DMS53 treated with DMSO at 0.1 percent for 48 hours (cell line): ENCODE results near the gene MIA2.
"Not testable (repeated sequence)": the region's sequence is repeated elsewhere in the genome, so short reads cannot be mapped to it uniquely, and the experiment has no call there.

ENCODE experiments used
- DNase-seq: peaks from one replicate; lab custom pipeline; 2025; ENCODE audit not compliant: unreplicated experiment; lab: John Stamatoyannopoulos, UW

Gene MIA2

DNA sequence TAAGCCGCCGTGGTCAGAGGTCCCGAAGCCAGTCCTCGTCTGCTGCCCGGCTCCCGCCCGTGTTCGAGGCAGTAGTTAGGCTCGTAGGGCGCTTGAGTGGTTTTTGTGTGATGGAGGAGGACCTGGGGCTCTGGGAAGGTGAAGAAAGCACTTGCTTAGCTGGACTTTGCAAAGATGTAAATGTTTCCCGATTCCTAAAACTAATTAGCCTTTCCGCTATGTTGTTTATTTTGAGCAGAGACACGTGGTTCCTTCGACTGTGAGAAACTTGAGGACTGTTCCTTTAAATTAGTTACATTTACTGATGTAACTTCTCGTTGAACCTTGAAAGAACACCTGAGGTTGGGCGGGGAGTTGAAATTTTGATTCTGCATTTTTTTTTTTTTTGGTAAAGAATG is 33.9 kb downstream of the MIA2 start:
- DNase-seq: no peak

DNA sequence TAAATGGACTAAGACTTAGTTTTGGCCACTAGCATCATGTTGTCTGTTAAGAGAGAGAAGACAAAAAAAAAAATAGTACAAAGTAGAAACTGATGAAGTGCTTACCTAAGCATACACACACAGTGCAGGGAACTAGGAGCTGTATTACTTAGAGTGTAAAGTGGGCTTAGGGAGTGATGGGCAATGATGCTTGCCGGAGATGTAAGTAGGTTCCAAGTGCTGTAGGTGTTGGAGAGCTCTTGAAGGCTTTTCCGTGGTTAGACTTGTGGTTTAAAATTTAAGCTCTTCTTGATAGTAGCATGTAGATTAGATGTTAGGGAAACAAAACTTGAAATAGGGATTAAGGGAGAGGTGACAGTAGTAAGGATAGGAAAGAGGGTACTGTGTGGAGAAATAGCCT is 34.7 kb downstream of the MIA2 start:
- DNase-seq: no peak

DNA sequence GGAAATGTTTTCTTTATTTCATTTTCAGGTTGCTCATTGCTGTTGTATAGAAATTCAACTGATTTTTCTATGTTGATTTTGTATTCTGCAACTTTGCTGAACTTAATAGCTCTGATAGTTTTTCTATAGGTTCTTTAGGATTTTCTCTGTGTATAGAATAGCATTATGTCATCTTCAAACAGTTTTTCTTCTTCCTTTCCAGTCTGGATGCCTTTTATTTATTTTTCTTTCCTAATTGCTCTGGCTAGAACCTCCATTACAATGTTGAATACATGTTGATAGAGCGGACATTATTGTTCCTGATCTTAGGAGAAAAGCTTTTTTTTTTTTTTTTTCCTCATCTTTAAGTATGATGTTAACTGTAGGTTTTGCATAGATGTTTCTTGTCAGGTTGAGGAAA is 39.2 kb downstream of the MIA2 start:
- DNase-seq: no peak

DNA sequence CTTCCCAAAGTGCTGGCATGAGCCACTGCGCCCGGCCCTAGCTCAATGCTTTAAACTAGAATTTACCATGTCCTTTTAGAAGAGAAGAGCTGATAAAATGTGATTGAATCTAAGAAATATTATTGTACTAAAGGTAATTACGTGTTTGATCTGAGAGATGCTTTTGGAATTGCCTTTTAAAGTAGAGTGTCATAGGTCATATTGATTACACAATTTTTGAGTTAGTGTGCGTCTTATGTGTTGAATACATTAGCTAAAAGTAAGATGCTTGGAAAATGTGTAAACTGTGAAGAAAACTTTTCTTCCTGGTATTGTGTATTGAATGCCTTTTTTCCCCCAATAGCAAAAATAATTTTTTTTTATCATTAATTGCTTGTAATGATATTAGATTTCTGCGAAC is 41.7 kb downstream of the MIA2 start:
- no peak for DNase-seq

DNA sequence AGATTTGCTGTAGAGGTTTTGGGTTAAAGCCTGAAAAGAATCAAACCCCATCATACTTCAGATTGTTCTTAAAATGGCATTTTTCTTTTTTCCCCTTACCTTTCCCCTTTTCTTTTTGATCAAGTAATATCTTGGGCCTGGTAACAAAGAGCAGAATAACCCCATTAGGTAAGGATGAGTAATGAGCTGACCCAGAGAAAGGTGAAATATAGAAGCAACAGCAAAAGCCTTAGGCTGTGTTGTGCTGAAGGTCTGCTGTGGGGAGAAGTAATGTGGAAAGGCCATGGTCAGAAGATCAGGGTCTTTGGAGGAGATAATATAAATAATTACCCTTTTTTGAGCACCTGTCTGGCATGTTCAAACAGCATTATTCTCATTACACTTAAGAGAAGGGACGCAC is 42.3 kb downstream of the MIA2 start:
- no peak for DNase-seq

DNA sequence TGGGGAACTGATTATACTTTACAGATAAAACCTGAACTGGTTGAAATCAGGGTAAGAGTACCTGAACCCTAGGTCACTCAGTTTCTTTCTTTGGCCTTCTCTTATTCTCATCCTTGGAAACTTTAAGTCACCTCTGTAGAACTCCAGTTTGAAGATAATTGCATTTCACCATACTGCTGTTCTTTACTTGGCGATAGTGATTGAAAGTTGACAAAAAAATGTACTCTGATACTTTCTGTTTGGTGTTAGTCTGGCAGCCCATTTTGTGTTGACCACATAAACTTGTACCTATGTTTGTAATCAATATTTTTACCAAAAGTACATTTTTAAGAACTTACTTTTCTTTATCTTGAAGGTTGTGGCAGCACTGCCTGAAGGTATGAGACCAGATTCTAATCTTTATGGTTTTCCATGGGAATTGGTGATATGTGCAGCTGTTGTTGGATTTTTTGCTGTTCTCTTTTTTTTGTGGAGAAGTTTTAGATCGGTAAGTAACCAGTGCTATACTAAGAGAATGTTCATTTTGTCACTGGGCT is 42.9 kb downstream of the MIA2 start:
- DNase-seq: no peak

DNA sequence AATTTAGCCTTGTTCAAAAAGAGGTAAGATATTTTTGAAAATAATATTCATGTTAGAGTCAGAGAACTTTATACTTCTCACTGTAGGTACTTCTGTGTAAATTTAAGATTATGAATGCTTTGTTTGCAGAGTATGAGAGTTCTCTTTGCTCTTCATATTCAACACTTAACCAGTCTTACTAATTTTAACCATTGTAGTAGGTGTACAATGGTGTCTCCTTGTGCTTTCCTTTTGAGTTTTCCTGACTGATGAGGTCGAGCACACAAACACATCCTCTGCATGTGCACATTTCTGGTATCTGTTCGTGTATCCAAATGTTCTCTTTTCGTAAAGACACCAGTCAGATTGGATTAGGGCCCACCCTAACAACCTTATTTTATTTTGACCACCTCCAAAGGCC is 45.8 kb downstream of the MIA2 start:
- DNase-seq: no peak

DNA sequence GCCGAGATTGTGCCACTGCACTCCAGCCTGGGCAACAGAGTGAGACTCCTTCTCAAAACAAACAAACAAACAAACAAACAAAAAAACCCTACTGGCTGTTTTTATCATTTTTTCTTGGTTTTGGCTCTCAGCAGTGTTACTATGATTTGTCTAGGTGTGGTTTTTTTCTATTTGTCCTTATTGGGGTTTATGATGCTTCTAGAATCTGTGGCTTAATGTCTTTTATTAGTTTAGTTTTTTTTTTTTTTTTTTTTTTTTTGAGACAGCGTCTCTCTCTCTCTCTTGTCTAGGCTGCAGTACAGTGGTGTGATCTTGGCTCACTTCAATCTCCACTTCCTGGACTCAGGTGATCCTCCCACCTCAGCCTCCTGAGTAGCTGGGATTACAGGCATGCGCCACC is 47.0 kb downstream of the MIA2 start:
- DNase-seq: not testable (repeated sequence)

DNA sequence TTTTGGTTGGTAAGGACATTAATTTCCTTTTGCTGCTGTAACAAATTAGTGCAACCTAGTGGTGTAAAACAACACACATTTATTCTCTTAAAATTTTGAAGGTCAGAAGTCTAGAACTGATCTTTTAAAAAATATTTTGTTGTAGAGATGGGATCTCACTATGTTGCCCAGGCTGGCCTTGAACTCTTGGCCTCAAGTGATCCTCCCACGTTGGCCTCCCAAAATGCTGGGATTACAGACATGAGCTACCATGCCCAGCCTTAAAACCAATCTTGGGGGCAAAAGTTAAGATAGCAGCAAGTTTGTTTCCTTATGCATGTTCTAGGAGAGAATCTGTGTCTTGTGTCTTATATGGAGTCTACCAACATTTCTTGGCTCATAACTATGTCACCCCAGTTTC is 55.8 kb downstream of the MIA2 start:
- no peak for DNase-seq

DNA sequence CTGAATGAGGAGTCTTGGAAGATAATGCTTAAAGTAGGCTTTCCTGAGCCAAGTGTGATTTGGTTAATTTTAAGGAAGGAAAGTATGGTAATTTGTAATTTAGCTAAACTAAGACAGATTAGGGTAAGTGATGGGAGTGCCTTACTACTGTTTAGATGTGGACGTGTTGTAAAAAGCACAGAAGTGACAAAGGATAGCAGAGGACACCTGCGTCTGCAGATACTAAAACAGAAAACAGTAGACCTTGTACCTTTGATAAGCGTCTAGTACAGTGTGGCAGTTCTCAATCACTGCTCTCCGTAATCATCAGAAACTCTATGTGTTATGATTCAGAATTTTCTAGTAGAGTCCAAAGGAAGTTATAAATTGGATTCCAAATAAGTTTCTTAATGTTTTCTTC is 58.0 kb downstream of the MIA2 start:
- no peak for DNase-seq

DNA sequence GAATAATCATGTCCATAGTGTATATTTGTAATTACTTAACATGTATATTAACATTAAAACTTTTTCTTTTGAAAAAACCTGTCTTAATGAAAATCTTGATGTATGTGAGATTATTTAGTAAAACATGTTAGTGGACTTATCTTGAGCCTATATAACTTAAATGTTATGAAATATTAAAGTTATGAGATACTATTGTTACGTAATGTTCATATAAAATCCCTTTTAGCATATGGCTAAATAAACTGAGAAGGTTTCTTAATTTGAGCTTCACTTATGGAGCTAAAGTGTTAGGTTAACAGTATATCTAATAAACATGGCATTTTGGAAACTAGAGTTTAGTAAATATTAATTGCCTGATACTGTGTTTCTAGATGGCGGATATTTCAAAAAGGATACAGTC is 59.9 kb downstream of the MIA2 start:
- no peak for DNase-seq

DNA sequence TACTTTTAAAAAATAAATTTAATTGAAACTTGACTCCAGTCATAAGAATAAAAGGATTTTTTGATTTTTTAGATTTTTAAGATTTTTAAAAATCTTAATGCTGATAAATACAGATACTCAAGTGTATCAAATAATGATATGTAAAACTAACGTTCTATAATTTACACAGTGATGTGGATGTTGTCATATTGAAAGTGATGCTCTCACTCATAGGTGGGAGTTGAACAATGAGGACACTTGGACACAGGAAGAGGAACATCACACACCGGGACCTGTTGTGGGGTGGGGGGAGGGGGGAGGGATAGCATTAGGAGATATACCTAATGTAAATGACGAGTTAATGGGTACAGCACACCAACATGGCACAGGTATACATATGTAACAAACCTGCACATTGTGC is 66.7 kb downstream of the MIA2 start:
- DNase-seq: not testable (repeated sequence)

DNA sequence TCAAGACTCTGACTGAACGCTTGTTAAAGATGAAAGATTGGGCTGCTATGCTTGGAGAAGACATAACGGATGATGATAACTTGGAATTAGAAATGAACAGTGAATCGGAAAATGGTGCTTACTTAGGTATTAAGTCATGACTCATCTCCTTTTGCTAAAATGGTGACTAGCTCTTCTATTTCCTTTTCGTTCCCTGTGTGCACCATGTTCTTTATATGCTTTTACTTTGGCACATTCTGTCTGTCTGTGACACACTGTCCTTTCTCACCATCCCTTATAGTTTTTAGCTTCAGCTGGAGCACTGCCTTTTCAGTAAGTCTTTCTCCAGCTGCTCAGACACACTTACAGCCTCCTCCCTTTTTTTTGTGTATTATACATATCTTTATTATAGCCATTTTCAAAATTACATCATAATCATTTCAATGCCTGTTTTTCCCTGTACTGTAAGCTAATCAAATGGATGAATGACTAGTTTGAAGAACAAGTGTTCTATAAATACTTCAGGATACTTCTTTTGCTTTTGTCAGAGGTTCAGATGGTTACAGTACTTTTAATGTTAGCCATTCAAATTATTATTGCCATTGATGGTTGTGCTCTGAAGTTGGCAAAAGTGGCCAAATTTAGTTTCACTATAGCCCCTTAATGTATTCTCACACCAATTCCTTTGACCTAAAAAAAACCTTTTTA is 68.6 kb downstream of the MIA2 start:
- DNase-seq: no peak

DNA sequence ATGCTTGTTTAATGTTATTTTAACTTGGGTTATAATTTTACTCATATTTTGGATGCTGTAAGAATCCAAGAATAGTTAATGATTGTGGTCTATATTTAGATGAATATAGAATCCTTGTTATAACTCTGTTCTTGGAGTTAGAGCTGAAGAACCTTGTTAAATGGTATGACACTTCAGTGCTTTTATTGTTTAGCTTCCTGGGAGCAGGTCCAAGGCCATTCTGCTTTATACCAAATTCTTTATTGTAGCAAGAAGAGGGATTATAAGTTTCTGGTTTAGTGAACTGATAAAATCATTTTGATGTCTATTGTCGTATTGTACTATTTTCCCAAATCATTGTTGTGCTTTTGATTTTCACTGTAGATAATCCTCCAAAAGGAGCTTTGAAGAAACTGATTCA is 69.4 kb downstream of the MIA2 start:
- no peak for DNase-seq

DNA sequence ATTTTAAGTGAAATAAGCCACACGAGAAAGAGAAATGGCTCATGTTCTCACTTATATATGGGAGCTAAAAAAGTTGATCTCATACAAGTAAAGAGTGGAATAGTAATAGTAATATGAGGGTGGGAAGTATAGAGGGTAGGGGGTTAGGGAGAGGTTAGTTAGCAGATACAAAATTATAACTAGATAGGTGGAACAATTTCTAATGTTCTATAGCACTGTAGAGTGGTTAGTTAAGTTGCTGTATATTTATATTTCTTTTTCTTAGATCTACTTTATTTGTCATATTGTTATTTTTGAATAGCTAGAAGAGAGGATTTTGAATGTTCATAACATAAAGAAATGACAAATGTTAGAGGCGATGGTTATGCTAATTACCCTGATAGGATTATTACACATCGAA is 74.1 kb downstream of the MIA2 start:
- DNase-seq: no peak

DNA sequence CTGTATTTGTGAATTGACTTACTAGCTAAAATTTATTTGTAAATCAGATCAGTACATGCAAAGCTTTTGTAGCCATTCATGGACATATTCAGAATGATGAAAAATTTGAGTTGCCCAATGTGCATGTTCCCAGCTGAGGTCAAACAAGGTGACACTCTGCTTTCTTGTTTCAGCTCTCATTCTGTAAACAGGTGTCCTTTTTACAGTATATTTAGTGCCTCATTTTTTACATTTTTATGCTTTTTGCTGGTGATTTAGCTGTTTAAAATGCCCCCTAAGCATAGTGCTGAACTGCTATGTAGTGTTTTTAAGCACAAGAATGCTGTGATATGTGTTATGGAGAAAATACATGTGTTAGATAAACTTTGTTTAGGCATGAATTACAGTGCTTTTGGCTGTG is 76.3 kb downstream of the MIA2 start:
- no peak for DNase-seq

DNA sequence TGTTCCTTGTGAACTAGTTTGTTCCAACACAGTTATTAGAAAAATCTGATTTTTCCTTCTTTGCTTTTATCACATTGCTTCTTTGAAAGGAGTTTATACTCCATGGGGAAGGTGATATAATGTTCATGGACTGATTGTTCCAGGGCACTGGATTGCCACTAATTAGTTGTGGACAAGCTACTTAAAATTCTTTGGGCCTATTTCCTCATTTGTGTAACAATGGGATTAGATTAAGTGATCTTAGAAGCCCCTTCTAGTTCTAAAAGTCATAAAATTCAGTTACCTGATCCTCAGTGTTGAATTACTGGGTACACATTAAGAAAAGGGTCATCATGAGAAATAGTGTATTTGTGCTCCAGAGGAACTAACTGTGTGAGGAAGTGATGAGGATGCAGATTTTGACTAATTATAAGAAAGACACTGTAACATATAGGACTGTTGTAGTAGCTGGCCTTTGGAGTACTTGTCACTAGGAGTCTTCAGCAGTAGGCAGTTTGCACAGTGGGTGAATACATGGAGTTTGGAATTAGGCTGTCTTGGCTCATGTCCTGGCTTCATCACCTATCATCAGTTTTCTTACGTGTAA is 82.2 kb downstream of the MIA2 start:
- no peak for DNase-seq

DNA sequence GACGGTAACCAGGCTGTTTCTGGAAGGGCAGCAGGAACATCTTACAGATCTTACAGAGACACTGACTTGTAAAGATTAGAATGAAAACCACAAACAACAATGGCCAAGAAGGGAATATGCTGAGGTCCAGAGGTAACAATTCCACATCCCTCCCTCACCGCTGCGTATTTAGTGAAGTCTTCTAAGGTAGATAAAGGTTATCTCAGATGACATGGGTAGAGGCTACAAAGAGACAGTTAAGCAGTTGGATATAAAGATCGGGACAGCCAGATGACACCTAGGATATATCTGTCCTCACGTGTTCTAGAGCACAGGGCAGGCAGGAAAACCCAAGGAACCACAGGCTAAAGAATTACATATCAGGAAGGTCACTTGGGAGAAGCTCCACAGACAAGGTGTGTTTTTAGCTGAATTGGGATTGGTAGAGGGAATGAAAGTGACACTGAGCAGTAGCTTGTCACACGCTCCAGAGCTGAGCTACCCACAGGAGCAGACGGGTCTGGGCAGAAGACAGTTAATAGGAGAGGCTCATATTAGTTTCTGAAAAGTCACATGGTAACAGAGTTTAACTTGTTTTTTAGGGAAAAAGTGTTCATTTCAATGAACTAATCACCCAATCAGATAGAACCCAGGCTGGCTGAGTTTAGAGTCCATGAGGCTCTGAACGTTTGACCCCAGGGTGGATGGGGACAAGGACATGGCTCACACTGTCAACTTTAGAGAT is 83.3 kb downstream of the MIA2 start:
- DNase-seq: no peak

DNA sequence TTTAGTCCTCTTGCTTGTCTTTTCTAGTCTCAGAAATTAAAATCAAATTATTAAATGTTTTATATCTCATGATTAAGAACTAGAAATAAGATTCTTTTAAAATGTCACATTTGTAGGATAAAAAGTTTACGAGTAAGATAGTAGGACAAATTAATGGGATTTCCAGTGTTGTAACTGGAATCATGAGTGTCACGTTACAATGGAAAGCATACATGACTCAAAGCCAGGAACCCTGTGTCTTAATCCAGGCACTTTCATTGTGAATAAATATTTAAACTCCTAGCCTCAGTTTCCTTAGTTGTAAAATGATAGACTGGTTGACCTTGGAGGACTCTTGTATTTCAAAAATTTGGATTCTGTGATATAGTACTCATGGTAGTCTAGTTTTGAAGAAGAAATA is 84.9 kb downstream of the MIA2 start:
- no peak for DNase-seq

DNA sequence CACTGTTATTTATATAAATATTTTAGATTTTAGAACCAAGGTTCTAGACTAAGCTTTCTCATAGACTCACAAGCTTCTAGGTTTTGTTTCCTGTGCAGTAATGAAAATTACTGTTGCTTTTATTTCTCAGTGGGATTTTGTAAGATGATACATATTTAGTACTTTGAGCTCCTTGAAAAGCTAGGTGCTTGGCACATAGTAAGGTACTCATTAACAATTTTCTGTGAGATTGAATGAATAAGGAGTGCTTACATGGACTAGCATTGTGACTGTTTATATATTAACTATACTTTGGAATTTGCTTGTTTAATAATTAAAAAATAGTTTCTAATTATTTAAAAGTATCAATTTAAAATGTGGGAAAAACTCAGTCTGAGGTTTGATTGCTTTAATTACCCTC is 85.7 kb downstream of the MIA2 start:
- no peak for DNase-seq

DNA sequence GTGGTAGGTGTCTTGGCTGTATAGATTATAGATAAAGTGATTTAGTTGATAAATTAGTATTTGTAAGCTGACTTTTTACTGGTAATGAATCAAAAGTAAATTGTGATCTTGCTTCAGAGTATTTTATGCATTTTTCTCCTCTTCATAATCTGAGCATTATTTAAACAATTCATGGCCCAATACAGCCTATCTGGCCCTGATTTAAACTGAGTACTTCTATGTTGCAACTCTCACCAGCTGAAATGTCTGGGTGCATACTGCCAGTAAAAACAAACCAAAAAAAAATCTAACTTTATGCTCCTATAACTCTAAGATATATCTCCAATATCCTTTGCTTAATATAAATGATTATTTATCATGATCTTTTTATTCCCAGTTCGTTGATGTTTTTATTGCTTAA is 86.6 kb downstream of the MIA2 start:
- DNase-seq: no peak

DNA sequence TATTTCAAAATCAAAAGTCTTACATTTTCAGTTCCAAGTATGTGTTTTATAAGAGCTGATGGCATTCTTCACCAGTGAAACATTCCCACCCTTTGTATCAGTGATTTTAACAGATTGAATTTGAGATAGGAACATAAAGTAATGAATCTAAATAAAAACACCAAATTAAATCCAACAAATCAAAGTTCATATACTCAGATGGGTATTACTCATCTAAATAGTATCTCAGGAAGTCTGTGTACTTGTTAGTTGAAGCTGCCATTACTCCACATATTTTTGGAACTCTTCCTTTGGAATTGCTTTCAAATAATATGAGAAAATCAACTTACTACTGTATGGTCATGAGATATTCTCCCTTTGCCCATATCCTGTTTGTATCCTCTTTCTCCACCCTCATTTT is 89.1 kb downstream of the MIA2 start:
- no peak for DNase-seq
